Measurements from ENCODE around the gene RMI2. TPM values are rescaled to one million over a fixed set of nuclear protein-coding genes. Genes with fewer than 3 reads are reported as not detected.
A peak's percentile ranks its signal among the peaks of the same experiment; 100 is the strongest.
"Not testable (repeated sequence)": the region's sequence is repeated elsewhere in the genome, so short reads cannot be mapped to it uniquely, and the experiment has no call there.

Gene RMI2
- 42.6 and 46.9 TPM in 2 replicates for total RNA-seq (2014; rRNA removed; shearing (Covaris generic))

DNA sequence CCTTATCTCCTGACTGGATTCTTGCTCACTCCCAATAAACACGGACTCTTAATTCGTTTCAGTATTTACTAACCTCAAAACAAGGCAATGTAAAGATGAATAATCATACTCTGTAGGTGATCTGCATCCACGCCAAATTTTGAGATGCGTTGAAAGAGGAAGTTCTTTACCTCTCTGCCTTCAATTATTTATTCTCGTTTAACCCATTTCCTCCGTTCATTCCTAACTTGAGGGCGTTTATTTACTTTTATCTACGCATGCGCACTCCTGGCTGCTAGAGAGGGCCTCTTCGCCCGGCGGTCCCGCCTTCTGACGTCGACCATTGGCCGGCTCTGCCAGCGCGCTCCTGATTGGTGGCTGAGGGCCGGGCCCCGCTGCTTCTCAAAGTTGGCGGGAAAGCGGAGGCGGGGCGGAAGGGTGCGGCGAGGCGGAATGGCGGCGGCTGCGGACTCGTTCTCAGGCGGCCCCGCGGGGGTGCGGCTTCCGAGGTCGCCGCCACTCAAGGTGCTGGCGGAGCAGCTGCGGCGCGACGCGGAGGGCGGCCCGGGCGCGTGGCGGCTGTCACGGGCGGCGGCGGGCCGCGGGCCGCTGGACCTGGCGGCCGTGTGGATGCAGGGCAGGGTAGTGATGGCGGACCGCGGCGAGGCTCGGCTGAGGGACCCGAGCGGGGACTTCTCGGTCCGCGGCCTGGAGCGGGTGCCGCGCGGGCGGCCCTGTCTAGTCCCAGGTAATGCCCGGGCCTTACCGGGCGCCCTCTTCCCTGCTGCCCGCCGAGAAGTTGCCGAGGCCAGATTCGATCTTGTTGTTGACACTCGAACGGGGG, at the start of gene RMI2:
TSS of gene RMI2 (plus strand) at position 420 of the 823 bp plus-strand sequence. CDS start at position 433, 13 bp downstream.
- peak; percentile 96 for DNase-seq (ENCODE audit: low read depth)

DNA sequence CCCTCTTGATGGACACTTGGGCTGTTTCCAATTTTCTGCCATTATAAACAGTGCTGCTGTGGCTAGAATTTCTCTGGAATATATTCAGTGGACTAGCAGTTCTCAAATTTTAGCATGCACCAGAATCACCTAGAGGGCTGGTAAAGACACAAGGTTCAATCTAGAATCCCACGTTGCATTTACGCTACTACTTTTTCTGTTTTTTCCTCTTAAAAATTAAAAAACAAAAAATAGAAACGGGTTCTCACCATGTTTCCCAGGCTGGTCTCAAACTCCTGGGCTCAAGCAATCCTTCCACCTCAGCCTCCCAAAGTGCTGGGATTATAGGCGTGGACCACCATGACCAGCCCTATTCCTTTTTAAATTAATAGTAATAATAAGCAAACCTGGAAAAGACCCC, 49.6 kb upstream of the RMI2 start:
- peak; percentile 16 for DNase-seq (ENCODE audit: low read depth)

DNA sequence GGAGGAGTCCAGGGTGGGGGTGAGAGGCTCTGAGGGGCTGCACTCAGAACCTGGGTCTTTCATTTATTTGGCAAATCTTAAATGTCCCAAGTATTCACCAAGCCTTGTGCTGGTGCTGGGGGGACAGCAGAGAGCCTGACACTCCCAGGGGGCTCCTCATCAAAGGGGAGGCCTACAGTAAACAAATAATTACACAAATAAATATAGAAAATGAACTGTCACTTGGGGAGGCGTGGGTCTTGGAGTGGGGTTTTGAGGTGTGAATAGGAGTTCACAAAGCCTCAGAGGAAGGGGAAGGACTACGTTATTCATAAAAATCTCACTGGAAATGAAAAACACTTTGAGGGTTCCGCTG, 48.9 kb upstream of the RMI2 start:
- DNase-seq (ENCODE audit: low read depth) = no peak

DNA sequence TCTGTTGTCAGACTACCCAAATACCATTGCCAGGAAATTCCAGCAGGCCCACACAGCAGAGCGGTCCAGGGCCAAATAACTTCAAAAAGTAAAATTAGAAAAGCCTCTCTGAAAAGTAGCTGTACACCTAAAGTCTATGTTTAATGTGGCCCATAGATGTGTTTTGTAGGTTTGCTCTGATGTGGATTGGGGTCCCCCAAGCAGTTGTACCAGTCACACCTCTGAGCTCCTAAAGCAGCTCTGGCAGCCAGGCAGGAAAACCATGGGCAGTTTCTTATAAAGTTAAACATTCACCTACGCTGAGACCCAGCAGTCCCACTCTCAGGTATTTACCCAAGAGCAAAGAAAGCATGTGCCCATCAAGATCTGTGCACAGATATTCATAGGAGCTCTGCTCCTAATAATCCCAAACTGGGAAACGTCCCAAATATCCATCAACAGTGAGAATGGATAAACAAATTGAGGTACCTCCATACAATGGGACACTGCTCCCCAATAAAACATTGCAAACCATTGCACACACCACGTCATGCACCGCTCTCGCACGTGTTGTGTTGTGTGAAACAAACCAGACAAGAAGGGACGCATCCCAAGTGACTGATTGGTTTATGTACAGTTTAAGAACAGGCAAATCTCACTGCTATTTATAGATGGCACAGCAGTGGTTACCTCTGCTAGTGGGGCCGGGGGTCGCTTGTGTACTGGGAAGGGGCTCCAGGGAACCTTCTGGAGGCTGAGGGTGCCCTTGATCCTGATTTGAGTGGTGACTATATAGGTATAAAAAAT, 48.4 kb upstream of the RMI2 start:
- no peak for DNase-seq (ENCODE audit: low read depth)

DNA sequence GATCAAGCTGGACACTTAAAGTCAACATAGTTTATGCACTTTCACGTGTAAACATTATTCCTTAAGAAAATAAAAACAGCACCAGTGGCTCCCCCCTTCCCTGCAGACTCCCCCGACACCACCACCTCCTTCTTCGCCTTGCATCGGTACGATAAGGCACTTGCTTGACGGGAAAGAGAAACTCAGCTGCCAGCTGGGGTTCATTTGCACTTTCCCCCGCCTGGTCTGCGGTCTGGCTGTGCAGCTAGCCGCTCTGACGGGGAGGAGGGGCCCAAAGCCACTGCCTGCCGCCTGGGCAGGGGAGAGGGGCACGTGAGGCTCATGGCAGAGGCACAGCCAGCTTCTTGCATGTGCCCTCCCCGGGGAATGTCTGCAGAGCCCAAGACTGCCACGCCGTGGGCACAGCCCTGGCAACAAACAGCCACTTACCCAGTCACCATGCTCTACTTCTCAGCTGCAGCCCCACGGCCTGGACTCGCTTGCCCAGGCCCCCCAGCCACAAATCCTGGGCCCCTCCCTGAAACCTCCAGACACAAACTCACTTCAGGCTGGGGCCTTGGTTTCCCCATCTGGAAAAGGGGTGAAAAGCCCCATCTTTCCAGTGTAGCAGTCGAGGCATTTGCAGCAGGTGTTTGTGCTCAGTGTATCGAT, 47.6 kb upstream of the RMI2 start:
- peak; percentile 86 for DNase-seq (ENCODE audit: low read depth)

DNA sequence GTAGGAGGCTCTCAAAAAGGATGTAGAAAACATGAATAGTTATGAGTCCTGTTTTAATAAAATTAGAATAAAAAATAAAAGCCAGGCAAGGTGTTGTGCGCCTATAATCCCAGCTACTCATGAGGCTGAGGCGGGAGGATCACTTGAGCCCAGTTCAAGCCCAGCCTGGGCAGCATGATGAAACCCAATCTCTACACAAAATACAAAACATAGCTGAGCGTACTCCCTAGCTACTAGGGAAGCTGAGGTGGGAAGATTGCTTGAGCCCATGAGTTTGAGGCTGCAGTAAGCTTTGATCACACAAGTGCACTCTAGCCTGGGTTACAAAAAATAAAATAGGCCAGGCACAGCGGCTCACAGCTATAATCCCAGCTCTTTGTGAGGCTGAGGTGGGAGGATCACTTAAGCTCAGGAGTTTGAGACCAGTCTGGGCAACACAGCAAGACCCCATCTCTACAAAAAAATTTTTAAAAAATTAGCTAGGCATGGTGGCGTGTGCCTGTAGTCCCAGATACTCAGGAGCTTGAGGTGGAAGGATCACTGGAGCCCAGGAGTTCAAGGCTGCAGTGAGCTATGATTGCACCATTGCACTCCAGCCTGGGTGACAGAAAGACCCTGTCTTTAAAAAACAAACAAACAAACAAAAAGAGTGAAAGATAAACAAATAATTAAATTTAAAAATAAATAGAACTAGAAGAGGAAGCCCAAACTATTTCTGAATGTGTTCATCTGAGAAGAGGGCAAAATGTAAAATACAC, 46.9 kb upstream of the RMI2 start:
- no peak for DNase-seq (ENCODE audit: low read depth)

DNA sequence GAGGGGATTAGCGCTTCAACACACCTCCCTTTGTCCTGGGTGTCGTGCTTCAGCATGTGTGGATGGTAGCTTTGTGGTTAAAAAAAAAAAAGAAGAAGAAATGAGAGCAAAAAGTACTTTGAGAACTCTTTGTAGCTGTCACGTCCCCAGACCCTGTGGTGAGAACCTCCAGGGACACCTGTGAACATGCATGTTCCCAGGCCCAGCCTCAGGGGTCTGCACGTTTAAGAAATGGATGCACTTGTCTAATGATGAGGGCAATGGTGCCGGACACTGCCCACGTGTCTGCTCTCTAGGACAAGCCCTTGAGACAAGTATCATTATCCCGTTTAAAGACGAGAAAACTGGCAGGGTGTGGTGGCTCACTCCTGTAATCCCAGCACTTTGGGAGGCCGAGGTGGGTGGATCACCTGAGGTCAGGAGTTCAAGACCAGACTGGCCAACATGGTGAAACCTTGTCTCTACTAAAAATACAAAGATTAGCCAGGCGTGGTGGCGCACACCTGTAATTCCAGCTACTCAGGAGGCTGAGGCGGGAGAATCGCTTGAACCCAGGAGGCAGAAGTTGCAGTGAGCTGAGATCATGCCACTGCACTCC, 46.2 kb upstream of the RMI2 start:
- DNase-seq (ENCODE audit: low read depth) = not testable (repeated sequence)

DNA sequence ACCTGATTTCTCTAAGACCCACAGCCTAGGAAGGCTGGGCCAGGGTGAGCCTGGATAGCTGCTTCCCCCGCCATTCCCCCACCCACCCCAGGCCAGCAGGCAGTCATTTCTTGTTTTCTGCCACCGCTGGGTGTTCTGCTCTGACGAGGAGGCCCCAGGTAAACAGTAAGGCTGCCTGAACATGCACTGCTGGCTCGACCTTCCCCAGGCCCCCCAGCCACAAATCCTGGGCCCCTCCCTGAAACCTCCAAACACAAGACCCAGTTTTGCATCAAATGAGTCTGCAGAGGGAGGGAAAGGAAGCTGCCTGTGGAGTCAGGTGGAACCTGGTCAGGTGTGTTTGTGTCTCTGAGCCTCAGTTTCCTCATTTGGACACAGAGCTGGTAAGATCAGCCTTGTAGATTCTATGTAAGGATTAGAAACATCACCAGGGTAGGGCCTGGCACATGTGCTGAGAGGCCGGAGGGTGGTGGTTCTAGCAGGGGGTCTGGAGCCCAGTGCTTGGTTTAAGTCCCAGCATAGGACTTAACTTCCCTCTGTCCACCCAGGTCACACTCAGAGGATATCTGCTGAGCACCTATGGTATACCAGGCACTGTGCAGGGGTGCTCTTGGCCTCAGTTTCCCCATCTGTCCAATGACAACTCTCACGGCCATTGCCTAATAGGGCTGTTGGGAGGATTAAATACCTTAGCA, 45.2 kb upstream of the RMI2 start:
- DNase-seq (ENCODE audit: low read depth) = no peak

DNA sequence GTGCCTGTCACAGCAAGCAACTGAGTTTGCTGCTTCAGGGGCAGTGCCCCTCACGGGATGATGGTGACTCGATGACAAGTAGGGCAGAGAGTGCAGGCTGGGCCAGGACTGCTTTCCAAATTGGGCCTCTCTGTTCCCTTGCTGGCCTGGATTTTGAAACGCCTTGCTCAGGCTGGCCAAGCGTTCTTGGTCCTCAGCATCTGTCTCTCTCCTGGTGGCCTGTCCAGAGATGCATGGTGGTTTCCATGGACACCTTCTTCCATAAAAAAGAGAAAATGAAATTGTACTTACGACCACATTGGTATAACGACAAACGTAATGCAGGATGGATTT, 44.7 kb upstream of the RMI2 start:
- DNase-seq (ENCODE audit: low read depth) = no peak

DNA sequence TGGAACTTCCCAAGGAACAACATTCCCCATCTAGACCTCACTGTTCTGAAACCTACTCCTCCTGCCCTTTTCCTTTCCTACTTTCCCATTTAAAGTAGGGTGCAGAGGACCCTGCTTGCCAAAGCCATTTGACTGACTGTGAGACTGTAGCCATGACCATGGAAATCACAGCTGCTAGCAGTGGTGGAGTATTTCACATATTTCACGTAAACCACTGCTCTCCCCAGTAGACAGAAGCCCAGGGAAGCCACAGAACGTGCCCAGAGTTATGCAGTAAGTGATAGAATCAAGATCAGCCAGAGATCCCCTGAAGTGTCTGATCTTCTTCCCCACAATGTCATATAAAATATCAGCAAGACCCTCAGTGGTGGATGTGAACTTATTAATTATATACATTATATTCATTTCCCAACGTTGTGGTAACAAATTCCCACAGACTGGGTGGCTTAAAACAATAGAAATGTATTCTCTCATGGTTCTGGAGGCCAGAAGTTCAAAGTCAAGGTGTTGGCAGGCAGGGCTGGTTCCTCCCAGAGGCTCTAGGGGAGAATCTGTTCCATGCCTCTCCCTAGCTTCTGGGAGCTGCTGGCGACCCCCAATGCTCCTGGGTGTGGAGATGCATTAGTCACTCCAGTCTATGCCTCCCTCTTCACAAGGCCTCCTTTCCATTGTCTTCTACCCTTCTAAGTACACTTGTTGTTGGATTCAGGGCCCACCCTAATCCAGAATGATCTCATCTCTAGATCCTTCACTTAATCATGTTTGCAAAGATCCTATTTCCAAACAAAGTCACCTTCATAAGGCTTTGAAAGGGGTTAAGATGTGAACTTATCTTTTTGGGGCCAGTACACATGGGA, 43.4 kb upstream of the RMI2 start:
- no peak for DNase-seq (ENCODE audit: low read depth)

DNA sequence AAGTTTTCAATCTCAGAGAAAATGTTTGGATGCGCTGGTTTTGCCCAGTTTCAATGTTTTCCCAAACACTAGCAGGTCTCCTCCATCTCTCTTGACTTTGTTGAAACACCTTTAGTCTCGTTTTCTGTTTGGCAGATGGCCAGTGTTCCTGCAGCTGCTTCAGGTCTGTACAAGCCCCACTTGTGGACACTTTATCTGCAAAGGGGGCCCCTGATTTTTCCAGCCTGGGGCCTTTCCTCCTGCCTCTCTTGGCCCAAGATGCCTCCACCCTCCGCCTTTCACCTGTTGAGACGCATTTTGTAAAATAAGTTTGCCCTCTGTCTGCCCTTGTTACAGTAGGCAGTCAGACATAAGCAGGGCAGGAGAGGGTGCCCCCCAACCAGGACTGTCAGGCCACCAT, 42.3 kb upstream of the RMI2 start:
- no peak for DNase-seq (ENCODE audit: low read depth)

DNA sequence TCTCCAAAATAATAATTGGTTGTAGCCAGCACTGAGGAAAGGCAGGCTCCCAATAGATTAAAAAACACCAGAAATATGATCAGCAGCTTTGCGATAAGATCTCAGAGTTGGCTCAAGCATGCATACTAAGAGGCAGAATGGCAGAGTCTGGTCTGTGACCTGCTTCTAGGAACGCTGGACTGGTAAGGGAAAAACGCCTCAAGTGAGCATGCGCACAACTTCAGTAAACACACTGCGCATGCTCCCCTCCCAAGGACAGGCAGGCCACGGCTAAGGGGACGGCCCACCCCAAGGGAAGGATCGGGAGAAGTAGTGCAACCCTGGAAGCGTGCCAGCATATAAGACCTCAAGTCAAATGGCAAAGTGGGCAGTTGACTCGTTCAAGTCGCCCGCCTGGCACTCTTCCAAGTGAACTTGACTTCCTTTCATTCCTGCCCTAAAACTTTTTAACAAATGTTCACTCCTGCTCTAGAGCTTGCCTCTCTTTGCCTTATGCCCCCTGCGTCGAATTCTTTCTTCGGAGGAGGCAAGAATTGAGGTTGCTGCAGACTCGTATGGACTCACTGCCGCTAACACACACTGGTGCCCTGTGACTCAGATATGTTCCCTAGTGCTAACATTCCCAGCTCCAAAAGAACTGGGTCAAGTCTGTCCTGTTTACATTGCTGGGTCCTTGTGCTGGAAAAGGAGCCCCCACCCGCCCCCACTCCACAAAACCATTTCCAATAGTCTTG, 41.7 kb upstream of the RMI2 start:
- DNase-seq (ENCODE audit: low read depth) = peak; percentile 20

DNA sequence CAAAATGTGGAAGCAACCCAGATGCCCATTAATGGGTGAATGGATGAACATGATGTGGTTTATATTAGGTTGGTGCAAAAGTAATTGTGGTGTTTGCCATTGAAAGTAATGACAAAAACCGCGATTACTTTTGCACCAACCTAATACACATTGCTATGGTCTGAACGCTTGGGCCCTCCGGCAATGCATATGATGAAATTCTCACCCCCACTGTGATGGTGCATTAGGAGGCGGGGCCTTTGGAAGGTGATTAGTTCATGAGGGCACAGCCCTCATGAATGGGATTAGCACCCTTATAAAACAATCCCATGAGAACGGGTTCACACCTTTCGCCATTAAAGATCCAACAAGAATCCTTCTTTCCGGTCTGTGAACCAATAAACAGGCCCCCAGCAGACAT, 38.9 kb upstream of the RMI2 start:
- no peak for DNase-seq (ENCODE audit: low read depth)

DNA sequence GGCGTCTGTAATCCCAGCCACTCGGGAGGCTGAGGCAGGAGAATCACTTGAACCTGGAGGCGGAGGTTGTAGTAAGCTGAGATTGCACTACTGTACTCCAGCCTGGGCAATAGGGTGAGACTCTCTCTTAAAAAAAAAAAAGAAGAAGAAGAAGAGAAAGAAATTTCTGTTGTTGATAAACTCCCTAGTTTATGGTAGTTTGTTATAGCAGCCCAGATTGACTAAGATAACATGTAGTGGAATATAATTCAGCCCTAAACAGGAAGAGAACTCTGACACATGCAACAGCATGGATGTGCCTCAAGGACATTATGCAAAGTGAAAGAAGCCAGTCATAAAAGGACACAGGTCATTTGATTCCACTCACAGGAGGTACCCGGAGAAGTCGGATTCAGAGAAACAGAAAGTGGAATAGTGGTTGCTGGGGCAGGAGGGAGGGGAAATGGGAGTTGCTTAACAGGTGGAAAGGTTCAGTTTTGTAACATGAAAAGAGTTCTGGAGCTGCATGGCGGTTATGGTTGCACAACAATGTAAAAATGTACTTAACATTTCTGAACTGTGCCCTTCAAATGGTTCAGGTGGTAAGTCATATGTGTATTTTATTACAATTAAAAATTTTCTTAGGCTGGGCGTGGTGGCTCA, 38.1 kb upstream of the RMI2 start:
- peak; percentile 24 for DNase-seq (ENCODE audit: low read depth)

DNA sequence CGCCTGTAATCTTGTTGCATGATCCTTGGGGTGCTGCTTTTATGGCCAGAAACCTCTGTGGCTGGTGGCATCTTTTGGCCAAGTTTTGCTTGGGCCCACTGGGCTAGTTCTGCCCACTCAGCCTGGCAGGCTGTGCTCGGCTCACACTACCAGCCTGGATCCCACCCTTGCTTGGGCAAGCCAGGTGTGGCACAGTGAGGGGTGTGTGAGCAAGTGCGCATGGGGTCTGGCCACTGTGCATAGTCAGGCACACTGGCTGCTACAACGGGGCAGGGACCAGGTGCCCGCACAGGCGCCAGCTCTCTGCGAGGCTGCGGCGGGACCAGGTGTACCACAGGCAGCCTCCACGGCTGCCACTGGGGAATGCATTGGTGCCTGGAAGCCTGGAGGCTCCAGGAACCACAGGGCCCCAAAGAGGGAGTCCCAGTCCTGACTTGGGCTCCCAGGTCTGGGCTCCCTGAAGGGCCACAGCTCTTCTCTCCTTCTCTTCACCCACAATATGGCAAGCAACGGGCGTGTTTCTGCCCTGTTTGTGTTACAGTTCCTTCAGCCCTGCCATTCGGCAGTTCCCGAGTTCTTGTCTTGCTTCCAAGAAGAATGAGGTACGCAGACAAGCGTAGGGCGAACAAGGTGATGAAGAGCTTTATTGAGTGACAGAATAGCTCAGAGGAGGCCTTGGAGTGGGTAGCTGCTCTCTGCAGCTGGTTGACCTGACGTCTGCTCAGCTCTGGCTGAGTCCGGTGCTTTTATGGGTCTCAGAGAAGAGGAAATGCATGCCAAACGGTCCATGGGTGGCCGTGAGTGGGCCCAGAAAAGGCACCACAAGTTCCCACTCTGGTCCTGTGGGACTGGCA, 37.4 kb upstream of the RMI2 start:
- DNase-seq (ENCODE audit: low read depth) = no peak

DNA sequence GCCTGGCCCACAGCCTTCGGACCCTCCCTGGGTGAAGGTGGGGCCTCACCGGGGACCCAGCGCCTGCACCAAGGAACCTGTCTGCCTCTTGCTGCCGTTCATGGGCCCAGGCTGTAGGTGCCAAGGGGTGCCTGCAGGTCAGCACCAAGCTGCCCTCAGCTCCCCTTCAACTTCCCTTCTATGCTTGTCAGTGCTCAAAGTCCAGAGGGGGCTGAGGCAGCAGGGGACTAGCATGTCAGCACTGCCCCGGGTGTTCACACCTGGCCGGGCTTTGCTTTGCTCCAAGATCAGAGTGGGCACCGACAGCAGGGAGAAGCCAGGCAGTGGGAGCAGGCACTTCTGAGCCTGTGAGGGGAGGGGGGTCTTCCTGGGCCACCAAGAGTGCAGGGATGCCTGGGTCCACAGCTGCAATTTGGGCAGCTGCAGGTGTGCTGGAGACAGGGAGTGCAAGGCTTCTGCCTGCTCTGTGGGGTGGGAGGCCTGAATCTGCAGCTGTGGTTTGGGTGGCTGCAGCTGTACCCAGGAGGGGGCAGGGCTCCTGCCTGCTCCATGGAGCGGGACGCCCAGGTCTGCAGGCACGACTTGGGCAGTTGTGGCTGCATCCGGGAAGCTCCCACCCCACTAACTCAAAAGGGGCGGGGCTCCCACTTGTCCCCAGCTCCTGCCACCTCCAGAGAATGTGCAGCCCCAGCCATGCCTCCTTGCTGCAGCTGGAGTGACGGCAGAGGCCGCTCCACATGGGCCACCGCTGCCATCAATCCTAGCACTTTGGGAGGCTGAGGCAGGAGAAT, 36.6 kb upstream of the RMI2 start:
- DNase-seq (ENCODE audit: low read depth) = no peak

Data from M059J (cell line).